ENCODE data around the gene NRP1. TPM values are rescaled to one million over a fixed set of nuclear protein-coding genes. Genes with fewer than 3 reads are reported as not detected.

NRP1 gene
- polyA plus RNA-seq, 3 donors: 1.1 to 1.7 (median 1.3) TPM

DNA sequence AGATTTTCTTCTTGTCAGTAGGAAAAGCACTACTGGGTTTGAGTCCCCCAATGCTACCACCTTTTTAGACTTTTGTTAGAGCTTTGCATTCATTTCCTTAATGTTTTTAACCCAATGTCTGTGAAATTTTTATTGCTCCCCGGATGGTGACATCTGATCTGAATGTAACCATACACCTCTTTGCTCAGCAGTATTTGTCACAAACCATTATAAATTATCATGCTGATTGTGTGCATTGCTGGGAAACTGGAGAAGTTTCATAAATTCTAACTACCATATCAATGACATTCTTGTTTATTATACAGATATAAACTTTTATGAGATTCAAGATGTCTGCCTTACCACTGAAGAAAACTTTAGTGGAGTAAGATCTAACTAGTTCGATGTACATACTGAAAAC lies 8.5 kb downstream of the NRP1 start:
- peaks cover 0 to 3% (median 0%) of the 10 kb centered on the region in 7 donors for H3K9me3 Mint-ChIP-seq
- peaks cover 6 to 8% (median 7%) of the 10 kb centered on the region in 3 donors for H3K27me3 Mint-ChIP-seq (ENCODE audit: low read depth in 3 of 3)
- Histone ChIP-seq H3K4me1 (ENCODE audit: control insufficient read depth in 1 of 2, insufficient read depth in 2 of 2, low read length in 2 of 2) (no peaks in the 10 kb centered on the region), H3K4me2 (replicated peaks; ENCODE audit: extremely low read depth, low read length, poor library complexity, severe bottlenecking) (no peak overlapping the region), H2AFZ (ENCODE audit: insufficient read depth, low read depth, low read length, poor library complexity, severe bottlenecking) (no peak overlapping the region), H3K9me3 (replicated peaks in 1 of 2; ENCODE audit: control insufficient read depth in 1 of 2, insufficient read depth in 1 of 2, low read length in 2 of 2) (no peaks in the 10 kb centered on the region), H3K27ac (ENCODE audit: low read depth in 1 of 2, low read length in 2 of 2) (no peak overlapping the region), H3K27me3 (ENCODE audit: control insufficient read depth in 2 of 2, insufficient read depth in 2 of 2, low read length in 2 of 2) (peaks cover 1 to 8% of the 10 kb centered on the region in 2 donors), H3K4me3 (replicated peaks in 1 of 3; ENCODE audit: low read depth in 2 of 3, low read length in 3 of 3) (no peak overlapping the region), H3K9ac (ENCODE audit: insufficient read depth, low read length, poor library complexity, severe bottlenecking) (no peak overlapping the region), H3K79me2 (ENCODE audit: insufficient read depth, low read length) (no peaks in the 10 kb centered on the region), H3K36me3 (replicated peaks in 1 of 2; ENCODE audit: control insufficient read depth in 1 of 2, insufficient read depth in 2 of 2, low read length in 2 of 2) (no peaks in the 10 kb centered on the region), H4K20me1 (ENCODE audit: insufficient read depth, low read length) (no peaks in the 10 kb centered on the region)
- TF ChIP-seq, protein P1, sequence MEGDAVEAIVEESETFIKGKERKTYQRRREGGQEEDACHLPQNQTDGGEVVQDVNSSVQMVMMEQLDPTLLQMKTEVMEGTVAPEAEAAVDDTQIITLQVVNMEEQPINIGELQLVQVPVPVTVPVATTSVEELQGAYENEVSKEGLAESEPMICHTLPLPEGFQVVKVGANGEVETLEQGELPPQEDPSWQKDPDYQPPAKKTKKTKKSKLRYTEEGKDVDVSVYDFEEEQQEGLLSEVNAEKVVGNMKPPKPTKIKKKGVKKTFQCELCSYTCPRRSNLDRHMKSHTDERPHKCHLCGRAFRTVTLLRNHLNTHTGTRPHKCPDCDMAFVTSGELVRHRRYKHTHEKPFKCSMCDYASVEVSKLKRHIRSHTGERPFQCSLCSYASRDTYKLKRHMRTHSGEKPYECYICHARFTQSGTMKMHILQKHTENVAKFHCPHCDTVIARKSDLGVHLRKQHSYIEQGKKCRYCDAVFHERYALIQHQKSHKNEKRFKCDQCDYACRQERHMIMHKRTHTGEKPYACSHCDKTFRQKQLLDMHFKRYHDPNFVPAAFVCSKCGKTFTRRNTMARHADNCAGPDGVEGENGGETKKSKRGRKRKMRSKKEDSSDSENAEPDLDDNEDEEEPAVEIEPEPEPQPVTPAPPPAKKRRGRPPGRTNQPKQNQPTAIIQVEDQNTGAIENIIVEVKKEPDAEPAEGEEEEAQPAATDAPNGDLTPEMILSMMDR (IDR thresholded peaks at IDR 0.05): no peak
- H3K27ac Mint-ChIP-seq: no peak overlapping the region
- H3K36me3 Mint-ChIP-seq: no peaks in the 10 kb centered on the region
- DNase-seq: no peak
- H3K4me3 Mint-ChIP-seq: no peak overlapping the region
- no CpG with 5 or more reads among the region's 2 CpGs for WGBS (ENCODE audit: insufficient coverage)
- peaks cover 1% of the 10 kb centered on the region for H3K4me1 Mint-ChIP-seq
- intact Hi-C loops (cut with micrococcal nuclease): no loop called here

DNA sequence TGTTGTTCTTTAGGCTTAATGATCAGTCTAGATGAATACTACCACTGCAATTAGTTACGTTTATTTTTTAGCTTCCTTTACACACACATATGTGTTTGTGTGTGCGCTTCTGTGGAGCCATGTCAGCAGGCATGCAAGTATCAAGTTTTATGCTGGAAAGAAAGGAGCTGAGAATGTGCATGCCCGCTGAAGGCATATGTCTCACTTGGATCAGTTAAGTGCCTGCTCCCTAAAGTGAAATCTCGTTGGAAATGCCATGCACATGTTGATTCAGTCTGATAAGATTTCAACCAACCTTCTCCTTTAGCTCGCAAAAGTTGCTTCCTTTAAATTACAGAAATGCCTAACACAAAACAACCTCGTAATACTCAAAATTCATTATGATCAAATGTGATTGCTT lies 10.7 kb downstream of the NRP1 start:
- no peak for DNase-seq
- Mint-ChIP-seq H3K4me1 (no peaks in the 10 kb centered on the region), H3K9me3 (peaks cover 0 to 5% (median 3%) of the 10 kb centered on the region in 7 donors), H3K4me3 (no peak overlapping the region), H3K36me3 (no peaks in the 10 kb centered on the region), H3K27me3 (ENCODE audit: low read depth in 3 of 3) (peaks cover 6 to 7% (median 6%) of the 10 kb centered on the region in 3 donors), H3K27ac (no peak overlapping the region)
- no peak overlapping the region for H3K4me2 ChIP-seq (replicated peaks; ENCODE audit: extremely low read depth, low read length, poor library complexity, severe bottlenecking)
- H3K27me3 ChIP-seq (ENCODE audit: control insufficient read depth in 2 of 2, insufficient read depth in 2 of 2, low read length in 2 of 2): peaks cover 0 to 3% of the 10 kb centered on the region in 2 donors
- H3K27ac ChIP-seq (ENCODE audit: low read depth in 1 of 2, low read length in 2 of 2): no peak overlapping the region
- no peaks in the 10 kb centered on the region for H3K9me3 ChIP-seq (replicated peaks in 1 of 2; ENCODE audit: control insufficient read depth in 1 of 2, insufficient read depth in 1 of 2, low read length in 2 of 2)
- intact Hi-C loops (cut with micrococcal nuclease): loop anchor here in 1 of 2 donors (5.0 kb wide), 1 partner anchor 1309 kb away; no protein-coding TSS in a partner anchor
- H3K36me3 ChIP-seq (replicated peaks in 1 of 2; ENCODE audit: control insufficient read depth in 1 of 2, insufficient read depth in 2 of 2, low read length in 2 of 2): no peaks in the 10 kb centered on the region
- H3K4me1 ChIP-seq (ENCODE audit: control insufficient read depth in 1 of 2, insufficient read depth in 2 of 2, low read length in 2 of 2): no peaks in the 10 kb centered on the region
- TF ChIP-seq, protein P1 (IDR thresholded peaks at IDR 0.05): no peak
- H3K4me3 ChIP-seq (replicated peaks in 1 of 3; ENCODE audit: low read depth in 2 of 3, low read length in 3 of 3): no peak overlapping the region
- no CpG with 5 or more reads among the region's 6 CpGs for WGBS (ENCODE audit: insufficient coverage)
- no peak overlapping the region for H3K9ac ChIP-seq (ENCODE audit: insufficient read depth, low read length, poor library complexity, severe bottlenecking)
- H2AFZ ChIP-seq (ENCODE audit: insufficient read depth, low read depth, low read length, poor library complexity, severe bottlenecking): no peak overlapping the region
- H3K79me2 ChIP-seq (ENCODE audit: insufficient read depth, low read length): no peaks in the 10 kb centered on the region
- no peaks in the 10 kb centered on the region for H4K20me1 ChIP-seq (ENCODE audit: insufficient read depth, low read length)
